HepG2 (cell line): ENCODE measurements around the gene EBF4. TPM values are rescaled to one million over a fixed set of nuclear protein-coding genes. Genes with fewer than 3 reads are reported as not detected.
A peak's percentile ranks its signal among the peaks of the same experiment; 100 is the strongest.

Experiments used
- ATAC-seq: fragments of 200-7000 bp; cut with Tn5 transposase; 3 replicates; pipeline ENCODE4 v1.9.1; 2020; ENCODE audit warnings: mild to moderate bottlenecking, moderate library complexity
- BruUV-seq: library from RNA; stranded (reverse); fragments of 400-500 nt; replicated peaks from 2 replicates; lab custom pipeline; 2021; lab: Mats Ljungman, UMichigan
- CTCF ChIA-PET: fragments of 300-600 bp; formaldehyde crosslinking; extraction: SDS; loops from one replicate; lab custom pipeline; 2021; ENCODE audit warnings: low total read pairs, inconsistent platforms, low intra/inter-chr PET ratio; lab: Yijun Ruan, JAX
- POLR2A ChIA-PET: fragments of 350-600 bp; sonication (Branson Sonifier 250); formaldehyde crosslinking; loops from one replicate; lab custom pipeline; 2020; ENCODE audit warnings: antibody characterized with exemption, inconsistent platforms; lab: Yijun Ruan, JAX
- DNase-seq: peaks from one replicate; pipeline ENCODE4 v3.0.0-alpha.2; 2015; ENCODE audit warnings: low spot score
- FAIRE-seq: peaks from 3 replicates; lab custom pipeline; 2011; peaks lifted over from hg19 to GRCh38; lab: Jason Lieb, UNC
- H2AFZ ChIP-seq: one replicate; pipeline ENCODE4 v1.6.1; 2011; ENCODE audit warnings: low read length, inconsistent platforms
- H3K27ac ChIP-seq: fragments of 300-600 bp; 3 replicates; pipeline ENCODE4 v1.8.0; 2011; ENCODE audit warnings: mixed run types, mild to moderate bottlenecking, mixed read lengths, low read length, inconsistent platforms; ENCODE audit not compliant: insufficient read depth; ENCODE audit errors: extremely low read length
- H3K27me3 ChIP-seq, 2 experiments: fragments of 200-600 bp in 1 of 2; 2 replicates in 1 of 2; 3 replicates in 1 of 2; pipeline versions ENCODE4 v1.6.0 to v1.8.0; 2011; ENCODE audit warnings: low read length in 2 of 2, mild to moderate bottlenecking in 2 of 2, moderate library complexity in 2 of 2, inconsistent platforms in 1 of 2; ENCODE audit not compliant: insufficient read depth in 2 of 2, control insufficient read depth in 1 of 2
- H3K36me3 ChIP-seq, 2 experiments: fragments of 200-600 bp in 1 of 2; replicated peaks in 1 of 2; 2 replicates in 1 of 2; 3 replicates in 1 of 2; pipeline versions ENCODE4 v1.5.1 to v1.8.0; 2011; ENCODE audit warnings: low read length in 2 of 2, inconsistent platforms in 1 of 2; ENCODE audit not compliant: insufficient read depth in 2 of 2, control insufficient read depth in 1 of 2
- H3K4me1 ChIP-seq: 2 replicates; pipeline ENCODE4 v1.5.1; 2012; ENCODE audit warnings: low read length, inconsistent platforms; ENCODE audit not compliant: insufficient read depth
- H3K4me2 ChIP-seq: 2 replicates; pipeline ENCODE4 v1.6.0; 2011; ENCODE audit warnings: low read depth, low read length, inconsistent platforms
- H3K4me3 ChIP-seq, 3 experiments: fragments of 200-600 bp in 1 of 3; sonication (generic), shearing (Covaris generic) in 1 of 3; replicated peaks in 1 of 3; 2 replicates each; pipeline ENCODE4 v1.5.1; 2011 to 2016; ENCODE audit warnings: low read length in 3 of 3, inconsistent platforms in 2 of 3, low read depth in 2 of 3, mild to moderate bottlenecking in 2 of 3, control low read depth in 1 of 3, mixed read lengths in 1 of 3; ENCODE audit not compliant: insufficient read depth in 1 of 3
- H3K79me2 ChIP-seq: one replicate; pipeline ENCODE4 v1.6.1; 2011; ENCODE audit warnings: low read length, inconsistent platforms; ENCODE audit not compliant: insufficient read depth
- H3K9ac ChIP-seq: 2 replicates; pipeline ENCODE4 v1.6.0; 2011; ENCODE audit warnings: mild to moderate bottlenecking, low read depth, low read length, inconsistent platforms; ENCODE audit not compliant: insufficient read depth
- H3K9me3 ChIP-seq: 2 replicates; pipeline ENCODE4 v1.5.1; 2012; ENCODE audit warnings: mild to moderate bottlenecking, low read length
- H4K20me1 ChIP-seq: 2 replicates; pipeline ENCODE4 v1.6.0; 2011; ENCODE audit warnings: inconsistent platforms, mild to moderate bottlenecking, low read length, moderate library complexity; ENCODE audit not compliant: insufficient read depth
- ARHGAP35 ChIP-seq: sonication (generic); formaldehyde crosslinking; IDR thresholded peaks from 2 replicates; pipeline ENCODE4 v1.9.0; 2022; ENCODE audit warnings: mild to moderate bottlenecking, inconsistent platforms, moderate library complexity, missing genetic modification reagents, borderline replicate concordance
- ASH2L ChIP-seq: fragments of 300-600, 200-600 bp; sonication (generic); IDR thresholded peaks from 2 replicates; pipeline ENCODE4 v1.7.0; 2017; ENCODE audit warnings: low read depth, mild to moderate bottlenecking, moderate library complexity, mixed read lengths, low read length; ENCODE audit not compliant: insufficient read length
- HNRNPL ChIP-seq: fragments of 200-400 bp; formaldehyde crosslinking; IDR thresholded peaks from 2 replicates; pipeline ENCODE4 v1.6.1; 2017; ENCODE audit warnings: mild to moderate bottlenecking, low read depth, low read length
- MBD4 ChIP-seq: IDR thresholded peaks from 2 replicates; pipeline ENCODE4 v1.6.1; 2012; ENCODE audit warnings: low read length, inconsistent platforms, borderline replicate concordance
- MLXIP ChIP-seq: sonication (generic); formaldehyde crosslinking; IDR thresholded peaks from 2 replicates; pipeline ENCODE4 v1.9.0; 2021; ENCODE audit warnings: missing genetic modification reagents, borderline replicate concordance
- TFE3 ChIP-seq: IDR thresholded peaks from 2 replicates; pipeline ENCODE4 v1.6.1; 2016
- ZBTB1 ChIP-seq: sonication (generic); formaldehyde crosslinking; IDR thresholded peaks from 2 replicates; pipeline ENCODE4 v1.4.0; 2020; ENCODE audit warnings: missing genetic modification reagents, borderline replicate concordance
- ZBTB38 ChIP-seq: sonication (generic); formaldehyde crosslinking; IDR thresholded peaks from 2 replicates; pipeline ENCODE4 v1.5.1; 2020; ENCODE audit warnings: mild to moderate bottlenecking, missing genetic modification reagents
- ZEB1 ChIP-seq: IDR thresholded peaks from 2 replicates; pipeline ENCODE4 v1.6.1; 2012; ENCODE audit warnings: mild to moderate bottlenecking, low read depth, inconsistent platforms; ENCODE audit not compliant: insufficient replicate concordance
- ZNF333 ChIP-seq: sonication (generic); formaldehyde crosslinking; IDR thresholded peaks from 2 replicates; pipeline ENCODE4 v1.4.0; 2020; ENCODE audit warnings: mild to moderate bottlenecking, missing genetic modification reagents, borderline replicate concordance
- ZNF549 ChIP-seq: sonication (generic); formaldehyde crosslinking; IDR thresholded peaks from 2 replicates; pipeline ENCODE4 v1.5.0; 2020; ENCODE audit warnings: missing genetic modification reagents
- ZNF777 ChIP-seq: sonication (generic); formaldehyde crosslinking; IDR thresholded peaks from 2 replicates; pipeline ENCODE4 v1.4.0; 2020; ENCODE audit warnings: missing genetic modification reagents
- ZSCAN25 ChIP-seq: sonication (generic); formaldehyde crosslinking; IDR thresholded peaks from 2 replicates; pipeline ENCODE4 v1.8.0; 2022; ENCODE audit warnings: mild to moderate bottlenecking, missing genetic modification reagents
- WGBS: methylation state at CpG from one replicate; pipeline ENCODE4 v1.1.6; 2017; ENCODE audit warnings: low lambda C conversion rate; 5-methylcytosine and 5-hydroxymethylcytosine counted together
- in situ Hi-C: cut with HindIII; loops from 2 replicates; pipeline ENCODE4 v1.10.0; 2017; ENCODE audit warnings: low pct_unique_long_range_greater_than_20kb; ENCODE audit not compliant: extremely low pct_ligation_motif_present
- intact Hi-C: fragments of 100-400 bp; cut with micrococcal nuclease; formaldehyde crosslinking; loops from one replicate; pipeline ENCODE4 v1.10.0; 2022; ENCODE audit not compliant: unreplicated experiment
- polyA plus RNA-seq, 8 experiments: library from polyadenylated mRNA; depleted of rRNA in 3 of 8; stranded (reverse) in 7 of 8; unstranded in 1 of 8; fragments of >200 nt; fragmentation: Illumina TruSeq in 4 of 8; extraction: Trizol in 4 of 8; gene quantifications; 2 replicates each; pipeline versions ENCODE4 v1.2.1 to v1.2.3, GENCODE V29; 2011 to 2016; ENCODE audit warnings: low read depth in 4 of 8, missing spikeins in 1 of 8, mixed read lengths in 1 of 8; ENCODE audit not compliant: insufficient read depth in 1 of 8
- total RNA-seq, 5 experiments: library from RNA; depleted of rRNA; stranded (reverse); fragments of >200 nt; fragmentation: Illumina TruSeq; extraction: Trizol; gene quantifications; 2 replicates each; pipeline ENCODE4 v1.2.3, GENCODE V29; 2016; ENCODE audit warnings: low read depth in 1 of 5

EBF4 gene
- total and polyA plus RNA-seq, 2 of the 13 experiments (the other 11 are each of a cell fraction or from before 2014, with no cell fraction given) = 0.84 to 2.2 TPM

GRCh38 chr20:2708073-2708415 lies 15.5 kb downstream of the EBF4 start:
- CTCF ChIA-PET = no interaction called here
- H3K4me3 ChIP-seq = no peak overlapping the region
- FAIRE-seq = no peak

GRCh38 chr20:2708665-2709064 lies 16.1 kb downstream of the EBF4 start:
- H3K79me2 ChIP-seq = no peaks in the 10 kb centered on the region
- H3K27ac ChIP-seq = no peak overlapping the region
- DNase-seq = no peak
- H3K4me1 ChIP-seq = peaks cover 14% of the 10 kb centered on the region
- H3K27me3 ChIP-seq = peaks cover 19 to 71% of the 10 kb centered on the region in 2 experiments; a peak in 4 of 5 replicates
- no peak overlapping the region for H3K4me2 ChIP-seq
- H3K36me3 ChIP-seq = no peaks in the 10 kb centered on the region
- FAIRE-seq = no peak
- no peak for TF ChIP-seq MLXIP (CRISPR knock-in tag)
- TF ChIP-seq ZNF549 = no peak
- TF ChIP-seq ZNF777 (CRISPR knock-in tag) = no peak
- no peak for TF ChIP-seq ZBTB1 (CRISPR knock-in tag)
- no peak for TF ChIP-seq ASH2L
- no peak for TF ChIP-seq TFE3 (CRISPR knock-in tag)
- no peak for TF ChIP-seq MBD4
- no peak for TF ChIP-seq ZSCAN25 (CRISPR knock-in tag)
- no peak for TF ChIP-seq ZBTB38
- TF ChIP-seq ZEB1 = no peak
- no peak for TF ChIP-seq ARHGAP35 (CRISPR knock-in tag)
- TF ChIP-seq, all 625 proteins: peak for 0
- in situ Hi-C loops (no loop called here), intact Hi-C loops (no loop called here)
- no peak for ATAC-seq
- Histone ChIP-seq H2AFZ (no peak overlapping the region), H3K9me3 (no peaks in the 10 kb centered on the region), H3K9ac (no peak overlapping the region), H4K20me1 (no peaks in the 10 kb centered on the region), H3K4me3 (no peak overlapping the region)
- 36% methylated on average over 9 of the region's 9 CpGs for whole genome bisulfite sequencing
- POLR2A ChIA-PET = no interaction called here
- BruUV-seq = no TSS peak
- CTCF ChIA-PET = no interaction called here

More at GRCh38 chr20:2708073-2708415, 15.5 kb downstream of the EBF4 start:
- DNase-seq (no peak), ATAC-seq (peak; percentile 11)
- 0 out of 2 replicates have a peak, but pooled peaks have one; percentile 37 for TF ChIP-seq HNRNPL
- no peak for TF ChIP-seq ZNF333 (CRISPR knock-in tag)
- Histone ChIP-seq H3K9ac (no peak overlapping the region), H3K79me2 (no peaks in the 10 kb centered on the region), H3K9me3 (no peaks in the 10 kb centered on the region), H3K27ac (no peak overlapping the region), H2AFZ (no peak overlapping the region), H3K36me3 (no peaks in the 10 kb centered on the region), H3K27me3 (peaks cover 19 to 76% of the 10 kb centered on the region in 2 experiments; a peak in 4 of 5 replicates), H3K4me2 (no peak overlapping the region), H4K20me1 (no peaks in the 10 kb centered on the region), H3K4me1 (peaks cover 14% of the 10 kb centered on the region)
- WGBS = 42% methylated on average over 5 of the region's 5 CpGs
- intact Hi-C loops = no loop called here
- POLR2A ChIA-PET = no interaction called here
- in situ Hi-C loops = no loop called here
- no TSS peak for BruUV-seq
